Measurements from ENCODE around the gene NQO2. TPM values are rescaled to one million over a fixed set of nuclear protein-coding genes. Genes with fewer than 3 reads are reported as not detected.
A peak's percentile ranks its signal among the peaks of the same experiment; 100 is the strongest.
"Not testable (repeated sequence)": the region's sequence is repeated elsewhere in the genome, so short reads cannot be mapped to it uniquely, and the experiment has no call there.

The NQO2 gene
- total RNA-seq, 1 experiment from 2014 or later = 45.7 TPM

DNA sequence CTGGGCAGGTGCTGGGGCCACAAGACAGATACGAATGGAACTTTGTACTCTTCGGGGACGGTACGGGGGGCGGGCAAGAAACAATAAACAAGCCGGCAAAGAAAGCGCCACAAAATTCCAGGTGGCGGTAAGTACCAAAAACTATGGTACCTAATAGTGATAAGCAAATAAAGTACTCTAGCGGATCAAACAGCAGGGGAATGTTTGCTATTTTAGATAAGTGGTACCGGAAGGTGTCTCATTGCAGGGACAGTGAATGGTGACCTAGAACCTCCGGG, 53.5 kb downstream of the NQO2 start:
- no TSS peak for BruUV-seq (replicated peaks)
- CTCF ChIA-PET = interaction anchor here (0.6 to 1.0 kb wide), 2 partner anchors 101 to 262 kb away, joined by 3 to 4 read pairs; no protein-coding TSS in a partner anchor
- H3K4me3 ChIP-seq (ENCODE audit: low read depth in 2 of 2, low read length in 2 of 2) = peak overlapping the region; percentile 56 to 64

DNA sequence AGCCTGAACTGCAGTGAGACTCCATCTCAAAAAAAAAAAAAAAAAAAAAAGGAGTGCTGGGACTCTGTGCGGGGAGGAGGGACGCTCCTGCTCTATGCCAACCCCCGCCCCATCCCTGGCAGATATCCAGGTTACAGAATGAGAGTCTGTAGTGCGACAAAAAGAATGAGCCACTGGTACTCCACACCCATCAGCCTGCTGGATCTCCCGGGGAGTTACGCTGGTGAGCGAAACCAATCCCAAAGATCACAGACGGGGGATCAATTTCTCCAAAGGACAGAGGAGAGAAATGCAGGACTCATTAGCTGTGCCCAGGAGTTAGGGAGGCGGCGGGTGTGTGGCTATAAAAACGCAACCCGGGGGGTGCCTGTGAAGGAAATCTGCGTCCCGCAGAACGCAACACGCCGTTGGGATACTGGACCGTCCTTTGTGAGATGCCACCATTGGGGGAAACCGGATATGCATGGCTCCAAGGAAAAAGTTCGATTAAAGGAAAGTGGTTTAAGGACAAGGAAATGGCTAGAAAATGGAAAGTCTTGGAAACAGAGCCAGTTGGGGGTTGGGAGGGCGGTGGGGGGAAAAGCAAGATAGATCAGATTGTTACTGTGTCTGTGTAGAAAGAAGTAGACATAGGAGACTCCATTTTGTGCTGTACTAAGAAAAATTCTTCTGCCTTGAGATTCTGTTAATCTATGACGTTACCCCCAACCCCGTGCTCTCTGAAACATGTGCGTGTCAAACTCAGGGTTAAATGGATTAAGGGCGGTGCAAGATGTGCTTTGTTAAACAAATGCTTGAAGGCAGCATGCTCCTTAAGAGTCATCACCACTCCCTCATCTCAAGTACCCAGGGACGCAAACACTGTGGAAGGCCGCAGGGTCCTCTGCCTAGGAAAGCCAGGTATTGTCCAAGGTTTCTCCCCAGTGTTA, 54.8 kb downstream of the NQO2 start:
- H3K36me3 ChIP-seq (ENCODE audit: control insufficient read depth, insufficient read depth, low read length); H3K9me3 ChIP-seq (ENCODE audit: control insufficient read depth, insufficient read depth, low read depth, low read length); intact Hi-C loops (cut with micrococcal nuclease; ENCODE audit: unreplicated experiment); H3K27me3 ChIP-seq (ENCODE audit: control insufficient read depth, insufficient read depth, low read length); DNase-seq (ENCODE audit: low read depth, low spot score); in situ Hi-C loops (cut with HindIII; ENCODE audit: low pct_unique_long_range_greater_than_20kb, low sequenced_read_pairs); BruUV-seq (replicated peaks): not testable (repeated sequence)
- CTCF ChIA-PET = interaction anchor here (0.6 to 1.0 kb wide), 2 partner anchors 100 to 102 kb away, joined by 3 to 5 read pairs; no protein-coding TSS in a partner anchor
- peak overlapping the region; percentile 36 for H3K27ac ChIP-seq (ENCODE audit: low read length)
- peaks cover 11% of the 10 kb centered on the region for H3K4me1 ChIP-seq (ENCODE audit: control insufficient read depth, insufficient read depth, low read length)
- POLR2A ChIA-PET = interaction anchor here (0.5 to 0.6 kb wide), 3 partner anchors 34 to 721 kb away, joined by 4 to 6 read pairs (median 4); no protein-coding TSS in a partner anchor
- H3K4me3 ChIP-seq (ENCODE audit: low read depth in 2 of 2, low read length in 2 of 2) = peak overlapping the region; percentile 56 to 64
- peak; percentile 5 for ATAC-seq

More for the DNA sequence above, 53.5 kb downstream of the NQO2 start:
- Histone ChIP-seq H3K36me3 (ENCODE audit: control insufficient read depth, insufficient read depth, low read length) (no peaks in the 10 kb centered on the region; the same call in 1 of the 2 replicates), H3K27ac (ENCODE audit: low read length) (peak overlapping the region; percentile 63), H3K4me1 (ENCODE audit: control insufficient read depth, insufficient read depth, low read length) (peaks cover 11% of the 10 kb centered on the region), H3K27me3 (ENCODE audit: control insufficient read depth, insufficient read depth, low read length) (no peaks in the 10 kb centered on the region; the same call in 1 of the 2 replicates), H3K9me3 (ENCODE audit: control insufficient read depth, insufficient read depth, low read depth, low read length) (no peaks in the 10 kb centered on the region)
- TF ChIP-seq, protein P1, sequence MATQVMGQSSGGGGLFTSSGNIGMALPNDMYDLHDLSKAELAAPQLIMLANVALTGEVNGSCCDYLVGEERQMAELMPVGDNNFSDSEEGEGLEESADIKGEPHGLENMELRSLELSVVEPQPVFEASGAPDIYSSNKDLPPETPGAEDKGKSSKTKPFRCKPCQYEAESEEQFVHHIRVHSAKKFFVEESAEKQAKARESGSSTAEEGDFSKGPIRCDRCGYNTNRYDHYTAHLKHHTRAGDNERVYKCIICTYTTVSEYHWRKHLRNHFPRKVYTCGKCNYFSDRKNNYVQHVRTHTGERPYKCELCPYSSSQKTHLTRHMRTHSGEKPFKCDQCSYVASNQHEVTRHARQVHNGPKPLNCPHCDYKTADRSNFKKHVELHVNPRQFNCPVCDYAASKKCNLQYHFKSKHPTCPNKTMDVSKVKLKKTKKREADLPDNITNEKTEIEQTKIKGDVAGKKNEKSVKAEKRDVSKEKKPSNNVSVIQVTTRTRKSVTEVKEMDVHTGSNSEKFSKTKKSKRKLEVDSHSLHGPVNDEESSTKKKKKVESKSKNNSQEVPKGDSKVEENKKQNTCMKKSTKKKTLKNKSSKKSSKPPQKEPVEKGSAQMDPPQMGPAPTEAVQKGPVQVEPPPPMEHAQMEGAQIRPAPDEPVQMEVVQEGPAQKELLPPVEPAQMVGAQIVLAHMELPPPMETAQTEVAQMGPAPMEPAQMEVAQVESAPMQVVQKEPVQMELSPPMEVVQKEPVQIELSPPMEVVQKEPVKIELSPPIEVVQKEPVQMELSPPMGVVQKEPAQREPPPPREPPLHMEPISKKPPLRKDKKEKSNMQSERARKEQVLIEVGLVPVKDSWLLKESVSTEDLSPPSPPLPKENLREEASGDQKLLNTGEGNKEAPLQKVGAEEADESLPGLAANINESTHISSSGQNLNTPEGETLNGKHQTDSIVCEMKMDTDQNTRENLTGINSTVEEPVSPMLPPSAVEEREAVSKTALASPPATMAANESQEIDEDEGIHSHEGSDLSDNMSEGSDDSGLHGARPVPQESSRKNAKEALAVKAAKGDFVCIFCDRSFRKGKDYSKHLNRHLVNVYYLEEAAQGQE (IDR thresholded peaks at IDR 0.05; ENCODE audit: insufficient read depth in 1 of 2, low read depth in 2 of 2, low read length in 1 of 2) = no peak
- TF ChIP-seq TCF7L2 (IDR thresholded peaks at IDR 0.05; ENCODE audit: low read depth, low read length) (no peak), SIN3A (IDR thresholded peaks at IDR 0.05; ENCODE audit: borderline replicate concordance, insufficient read depth, low read depth, low read length) (no peak), POLR2AphosphoS5 (IDR thresholded peaks at IDR 0.05; ENCODE audit: low read depth, low read length) (no peak)
- TF ChIP-seq, protein P2, sequence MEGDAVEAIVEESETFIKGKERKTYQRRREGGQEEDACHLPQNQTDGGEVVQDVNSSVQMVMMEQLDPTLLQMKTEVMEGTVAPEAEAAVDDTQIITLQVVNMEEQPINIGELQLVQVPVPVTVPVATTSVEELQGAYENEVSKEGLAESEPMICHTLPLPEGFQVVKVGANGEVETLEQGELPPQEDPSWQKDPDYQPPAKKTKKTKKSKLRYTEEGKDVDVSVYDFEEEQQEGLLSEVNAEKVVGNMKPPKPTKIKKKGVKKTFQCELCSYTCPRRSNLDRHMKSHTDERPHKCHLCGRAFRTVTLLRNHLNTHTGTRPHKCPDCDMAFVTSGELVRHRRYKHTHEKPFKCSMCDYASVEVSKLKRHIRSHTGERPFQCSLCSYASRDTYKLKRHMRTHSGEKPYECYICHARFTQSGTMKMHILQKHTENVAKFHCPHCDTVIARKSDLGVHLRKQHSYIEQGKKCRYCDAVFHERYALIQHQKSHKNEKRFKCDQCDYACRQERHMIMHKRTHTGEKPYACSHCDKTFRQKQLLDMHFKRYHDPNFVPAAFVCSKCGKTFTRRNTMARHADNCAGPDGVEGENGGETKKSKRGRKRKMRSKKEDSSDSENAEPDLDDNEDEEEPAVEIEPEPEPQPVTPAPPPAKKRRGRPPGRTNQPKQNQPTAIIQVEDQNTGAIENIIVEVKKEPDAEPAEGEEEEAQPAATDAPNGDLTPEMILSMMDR (IDR thresholded peaks at IDR 0.05) = no peak
- intact Hi-C loops (cut with micrococcal nuclease; ENCODE audit: unreplicated experiment) (loop anchor here (1.0 kb wide), 1 partner anchor 54 kb away; the partner anchor contains the start of gene NQO2), in situ Hi-C loops (cut with HindIII; ENCODE audit: low pct_unique_long_range_greater_than_20kb, low sequenced_read_pairs) (no loop called here)
- POLR2A ChIA-PET = interaction anchor here (0.9 kb wide), 1 partner anchor 47 kb away, joined by 3 read pairs; no protein-coding TSS in a partner anchor
- no peak for ATAC-seq
- no peak for DNase-seq (ENCODE audit: low read depth, low spot score)

DNA sequence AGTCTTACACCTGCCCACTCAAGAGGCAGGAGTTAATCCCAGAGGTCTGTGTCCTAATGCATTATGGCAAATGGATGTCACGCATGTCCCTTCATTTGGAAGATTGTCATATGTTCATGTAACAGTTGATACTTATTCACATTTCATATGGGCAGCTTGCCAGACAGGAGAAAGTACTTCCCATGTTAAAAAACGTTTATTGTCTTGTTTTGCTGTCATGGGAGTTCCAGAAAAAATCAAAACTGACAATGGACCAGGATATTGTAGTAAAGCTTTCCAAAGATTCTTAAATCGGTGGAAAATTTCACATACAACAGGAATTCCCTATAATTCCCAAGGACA, 55.4 kb downstream of the NQO2 start:
- CTCF ChIA-PET; in situ Hi-C loops (cut with HindIII; ENCODE audit: low pct_unique_long_range_greater_than_20kb, low sequenced_read_pairs); intact Hi-C loops (cut with micrococcal nuclease; ENCODE audit: unreplicated experiment); DNase-seq (ENCODE audit: low read depth, low spot score); H3K9me3 ChIP-seq (ENCODE audit: control insufficient read depth, insufficient read depth, low read depth, low read length); POLR2A ChIA-PET; H3K27me3 ChIP-seq (ENCODE audit: control insufficient read depth, insufficient read depth, low read length); H3K27ac ChIP-seq (ENCODE audit: low read length); H3K4me3 ChIP-seq (ENCODE audit: low read depth in 2 of 2, low read length in 2 of 2); ATAC-seq; H3K36me3 ChIP-seq (ENCODE audit: control insufficient read depth, insufficient read depth, low read length); BruUV-seq (replicated peaks): not testable (repeated sequence)
- peaks cover 11% of the 10 kb centered on the region for H3K4me1 ChIP-seq (ENCODE audit: control insufficient read depth, insufficient read depth, low read length)

Measured in Panc1 (cell line).